GM21526 (cell line): ENCODE results near the gene SLIT2.

Source experiments
- ATAC-seq: cut with Tn5 transposase; IDR thresholded peaks from one replicate; pipeline ENCODE4 v1.9.1; 2021; ENCODE audit warnings: moderate library complexity; ENCODE audit not compliant: unreplicated experiment, low FRiP score

The SLIT2 gene

GRCh38 chr4:20251796-20252655 is at the start of gene SLIT2:
TSS of gene SLIT2 (plus strand) at chr4:20251905. CDS start at chr4:20253816, 1,911 bp downstream.
- ATAC-seq, result peak; percentile 82

GRCh38 chr4:20203508-20203907 is 48.2 kb upstream of the SLIT2 start:
- ATAC-seq, result no peak

- ATAC-seq, result no peak
Observed at GRCh38 chr4:20217521-20217920, 34.2 kb upstream of the SLIT2 start.

GRCh38 chr4:20217951-20218350 is 33.8 kb upstream of the SLIT2 start:
- ATAC-seq, result no peak

- ATAC-seq, result no peak
Observed at GRCh38 chr4:20219521-20219920, 32.2 kb upstream of the SLIT2 start.

GRCh38 chr4:20237894-20238537 is 13.7 kb upstream of the SLIT2 start:
- no peak for ATAC-seq

- ATAC-seq, result no peak
Observed at GRCh38 chr4:20248155-20248558, 3.5 kb upstream of the SLIT2 start.

- ATAC-seq, result no peak
Observed at GRCh38 chr4:20249333-20249732, 2.4 kb upstream of the SLIT2 start.

GRCh38 chr4:20251031-20251795 is 492 bp upstream of the SLIT2 start:
- no peak for ATAC-seq

GRCh38 chr4:20252656-20253282 is 1.1 kb downstream of the SLIT2 start:
- ATAC-seq, result no peak

- no peak for ATAC-seq
Observed at GRCh38 chr4:20253283-20253734, 1.6 kb downstream of the SLIT2 start.

- no peak for ATAC-seq
Observed at GRCh38 chr4:20253735-20254409, 2.2 kb downstream of the SLIT2 start.

GRCh38 chr4:20254511-20255250 is 3.0 kb downstream of the SLIT2 start:
- no peak for ATAC-seq

- ATAC-seq, result no peak
Observed at GRCh38 chr4:20255251-20255586, 3.5 kb downstream of the SLIT2 start.

- no peak for ATAC-seq
Observed at GRCh38 chr4:20255823-20256222, 4.1 kb downstream of the SLIT2 start.

GRCh38 chr4:20256381-20256881 is 4.7 kb downstream of the SLIT2 start:
- ATAC-seq, result no peak

GRCh38 chr4:20259707-20260106 is 8.0 kb downstream of the SLIT2 start:
- ATAC-seq, result no peak

GRCh38 chr4:20260821-20261220 is 9.1 kb downstream of the SLIT2 start:
- no peak for ATAC-seq

GRCh38 chr4:20262221-20262620 is 10.5 kb downstream of the SLIT2 start:
- ATAC-seq, result no peak
